K562 (cell line): ENCODE measurements around the gene RPL9. TPM values are rescaled to one million over a fixed set of nuclear protein-coding genes. Genes with fewer than 3 reads are reported as not detected.
A peak's percentile ranks its signal among the peaks of the same experiment; 100 is the strongest.

ENCODE experiments used
- BCLAF1 ChIP-seq, 2 experiments: fragments of 450-650 bp in 1 of 2; IDR thresholded peaks; 2 replicates each; pipeline ENCODE4 v1.6.1; 2011 to 2017; ENCODE audit warnings: low read depth in 2 of 2, antibody characterized with exemption in 1 of 2, borderline replicate concordance in 1 of 2, low read length in 1 of 2, mild to moderate bottlenecking in 1 of 2, mixed read lengths in 1 of 2; ENCODE audit not compliant: control insufficient read depth in 1 of 2
- CBX5 ChIP-seq: IDR thresholded peaks from 2 replicates; pipeline ENCODE4 v1.6.1; 2014; ENCODE audit warnings: low read depth, borderline replicate concordance
- CTCF ChIP-seq, 3 experiments: IDR thresholded peaks in 2 of 3; conservative IDR thresholded peaks in 1 of 3; 2 replicates each; pipeline ENCODE4 v1.5.1; 2011 to 2012; ENCODE audit warnings: low read length in 3 of 3, mild to moderate bottlenecking in 3 of 3, control low read depth in 2 of 3, improper control_type of control experiment in 1 of 3, inconsistent platforms in 1 of 3, low read depth in 1 of 3, mixed read lengths in 1 of 3, moderate library complexity in 1 of 3; ENCODE audit not compliant: insufficient read depth in 2 of 3
- SIN3A ChIP-seq, 2 experiments: fragments of 150-350 bp in 1 of 2; IDR thresholded peaks; 2 replicates each; pipeline ENCODE4 v1.6.1; 2011 to 2016; ENCODE audit warnings: borderline replicate concordance in 2 of 2, low read depth in 2 of 2, low read length in 2 of 2, mild to moderate bottlenecking in 2 of 2, moderate library complexity in 2 of 2; ENCODE audit not compliant: control insufficient read depth in 1 of 2
- ZNF217 ChIP-seq: sonication (generic); formaldehyde crosslinking; IDR thresholded peaks from 2 replicates; pipeline ENCODE4 v1.8.0; 2022; ENCODE audit warnings: mild to moderate bottlenecking, missing genetic modification reagents
- ZNF347 ChIP-seq: fragments of 450-650 bp; formaldehyde crosslinking; IDR thresholded peaks from 2 replicates; pipeline ENCODE4 v1.4.0; 2020; ENCODE audit warnings: low read depth, mild to moderate bottlenecking, moderate library complexity
- ZNF41 ChIP-seq: fragments of 250-450 bp; sonication (Bioruptor Pico); conservative IDR thresholded peaks from 2 replicates; pipeline ENCODE4 v1.4.0; 2020; ENCODE audit warnings: mild to moderate bottlenecking
- ZNF766 ChIP-seq: fragments of 200-800 bp; sonication (Bioruptor generic); conservative IDR thresholded peaks from 2 replicates; pipeline ENCODE4 v1.6.1; 2016; ENCODE audit warnings: missing genetic modification characterization, missing compliant biosample characterization
- polyA plus RNA-seq, 8 experiments: library from polyadenylated mRNA; depleted of rRNA in 4 of 8; stranded (reverse) in 5 of 8; unstranded in 3 of 8; fragments of >200 nt; fragmentation: Nextera tagmentation in 2 of 8; fragmentation: Illumina TruSeq in 1 of 8; extraction: Ambion mirVana in 2 of 8; extraction: Trizol in 1 of 8; gene quantifications; 2 replicates each; pipeline versions ENCODE4 v1.2.1 to v1.2.3, GENCODE V29; 2011 to 2014; ENCODE audit warnings: inconsistent platforms in 1 of 8, missing spikeins in 1 of 8
- total RNA-seq, 7 experiments: library from RNA; depleted of rRNA in 6 of 7; stranded (reverse); fragments of >200 nt in 6 of 7; fragmentation: Illumina TruSeq in 2 of 7; extraction: Trizol in 2 of 7; gene quantifications; 2 replicates each; pipeline versions ENCODE4 v1.2.1 to v1.2.3, GENCODE V29; 2011 to 2021; ENCODE audit warnings: low replicate concordance in 1 of 7

The RPL9 gene
- total and polyA plus RNA-seq, 9 of the 15 experiments (the other 6 are each of a cell fraction or from before 2014, with no cell fraction given): 1,925 to 5,178 (median 3,033) TPM

GRCh38 chr4:39452860-39453587 lies 5.7 kb downstream of the RPL9 start (continued):
- TF ChIP-seq BCLAF1 (IDR thresholded peaks at IDR 0.05; ENCODE audit: borderline replicate concordance in 1 of 2, control insufficient read depth in 1 of 2, low read depth in 2 of 2, low read length in 1 of 2) (peak in 1 of 2 experiments; percentile 57; a peak in 1 of 4 replicates), ZNF766 (CRISPR knock-in tag) (no peak), SIN3A (IDR thresholded peaks at IDR 0.05; ENCODE audit: borderline replicate concordance in 2 of 2, control insufficient read depth in 1 of 2, low read depth in 2 of 2, low read length in 2 of 2) (0 out of 4 replicates have a peak, but pooled peaks of 1 of the 2 experiments have one; percentile 2), CBX5 (no peak), CTCF (IDR thresholded peaks at IDR 0.05 in 2 of 3, conservative IDR thresholded peaks at IDR 0.05 in 1 of 3; ENCODE audit: insufficient read depth in 2 of 3, low read depth in 1 of 3, low read length in 3 of 3) (no peak), ZNF217 (no peak), ZNF41 (0 out of 2 replicates have a peak, but pooled peaks have one; percentile 32), ZNF347 (CRISPR knock-in tag) (0 out of 2 replicates have a peak, but pooled peaks have one; percentile 62)
